ENCODE measurements around the gene FOXD1. TPM values are rescaled to one million over a fixed set of nuclear protein-coding genes. Genes with fewer than 3 reads are reported as not detected.

The FOXD1 gene
- total RNA-seq, 4 donors from 2014 or later, result 2.4 to 13.9 (median 9.6) TPM; not detected in 1

GRCh38 chr5:73486119-73486899 lies 37.7 kb upstream of the FOXD1 start:
- ATAC-seq, result no peak
- WGBS, 2 donors (ENCODE audit: low coverage in 1 of 2), result 28 to 45% methylated on average over 2 of the region's 3 CpGs
- H3K27me3 ChIP-seq, result peaks cover 9% of the 10 kb centered on the region
- no peaks in the 10 kb centered on the region for H3K9me3 ChIP-seq
- H3K4me1 ChIP-seq, result no peaks in the 10 kb centered on the region
- no peak for TF ChIP-seq POLR2AphosphoS5 (IDR thresholded peaks at IDR 0.05)
- no peak for TF ChIP-seq EP300 (IDR thresholded peaks at IDR 0.05)
- TF ChIP-seq POLR2A (IDR thresholded peaks at IDR 0.05), result no peak
- no peak for TF ChIP-seq CTCF (IDR thresholded peaks at IDR 0.05)
- no peak overlapping the region for H3K27ac ChIP-seq
- no peaks in the 10 kb centered on the region for H3K36me3 ChIP-seq
- H3K4me3 ChIP-seq, result no peak overlapping the region

- ATAC-seq, result no peak
- H3K36me3 ChIP-seq, result no peaks in the 10 kb centered on the region
- TF ChIP-seq POLR2A (IDR thresholded peaks at IDR 0.05) (no peak), CTCF (IDR thresholded peaks at IDR 0.05) (no peak), POLR2AphosphoS5 (IDR thresholded peaks at IDR 0.05) (no peak), EP300 (IDR thresholded peaks at IDR 0.05) (no peak)
- no peak overlapping the region for H3K27ac ChIP-seq
- H3K4me3 ChIP-seq, result no peak overlapping the region
- peaks cover 9% of the 10 kb centered on the region for H3K27me3 ChIP-seq
- no peaks in the 10 kb centered on the region for H3K4me1 ChIP-seq
- WGBS, 2 donors (ENCODE audit: low coverage in 1 of 2), result 87 to 94% methylated on average over 2 to 3 of the region's 3 CpGs
- no peaks in the 10 kb centered on the region for H3K9me3 ChIP-seq
Observed at GRCh38 chr5:73485715-73486114, 37.1 kb upstream of the FOXD1 start.

DNA sequence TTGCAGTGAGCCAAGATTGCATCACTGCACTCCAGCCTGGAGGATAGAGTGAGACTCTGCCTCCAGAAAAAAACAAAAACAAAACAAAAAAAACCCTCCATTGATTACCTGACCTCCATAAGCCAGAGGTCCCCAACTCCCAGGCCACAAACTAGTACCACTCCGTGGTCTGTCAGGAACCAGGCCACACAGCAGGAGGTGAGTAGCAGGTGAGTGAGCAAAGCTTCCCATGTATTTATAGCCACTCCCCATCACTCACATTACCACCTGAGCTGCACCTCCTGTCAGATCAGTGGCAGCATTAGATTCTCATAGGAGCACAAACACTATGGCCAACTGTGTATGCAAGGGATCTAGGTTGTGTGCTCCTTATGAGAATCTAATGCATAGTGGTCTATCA lies 35.9 kb upstream of the FOXD1 start:
- ATAC-seq, result no peak
- WGBS, 2 donors (ENCODE audit: low coverage in 1 of 2), result 90 to 100% methylated on average over 1 of the region's 1 CpG

DNA sequence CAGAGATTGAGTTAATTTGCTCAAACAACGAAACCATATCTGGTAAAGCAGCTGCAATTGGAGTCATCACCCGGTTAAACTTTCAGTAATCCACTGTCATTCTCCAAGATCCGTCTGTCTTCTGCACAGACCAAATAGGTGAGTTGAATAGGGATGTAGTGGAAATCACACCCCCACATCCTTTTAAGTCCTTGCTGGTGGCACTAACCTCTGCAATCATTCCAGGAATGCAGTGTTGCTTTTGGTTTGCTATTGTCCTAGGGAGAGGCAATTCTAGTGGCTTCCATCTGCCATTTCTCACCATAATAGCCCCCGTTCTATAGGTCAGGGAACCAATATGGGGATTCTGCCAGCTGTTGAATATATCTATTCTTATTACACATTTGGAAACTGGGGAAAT lies 35.1 kb upstream of the FOXD1 start:
- H3K4me1 ChIP-seq, result no peaks in the 10 kb centered on the region
- ATAC-seq, result no peak
- H3K4me3 ChIP-seq, result no peak overlapping the region
- 77 to 93% methylated on average over 4 of the region's 4 CpGs for whole genome bisulfite sequencing, 2 donors (ENCODE audit: low coverage in 1 of 2)
- peaks cover 9% of the 10 kb centered on the region for H3K27me3 ChIP-seq
- H3K27ac ChIP-seq, result no peak overlapping the region
- TF ChIP-seq EP300 (IDR thresholded peaks at IDR 0.05), result no peak
- no peak for TF ChIP-seq POLR2A (IDR thresholded peaks at IDR 0.05)
- no peak for TF ChIP-seq CTCF (IDR thresholded peaks at IDR 0.05)
- no peak for TF ChIP-seq POLR2AphosphoS5 (IDR thresholded peaks at IDR 0.05)
- no peaks in the 10 kb centered on the region for H3K9me3 ChIP-seq
- H3K36me3 ChIP-seq, result no peaks in the 10 kb centered on the region

More for the DNA sequence above, 35.9 kb upstream of the FOXD1 start:
- Histone ChIP-seq H3K4me3 (no peak overlapping the region), H3K27ac (no peak overlapping the region), H3K27me3 (peaks cover 9% of the 10 kb centered on the region), H3K9me3 (no peaks in the 10 kb centered on the region), H3K36me3 (no peaks in the 10 kb centered on the region), H3K4me1 (no peaks in the 10 kb centered on the region)
- no peak for TF ChIP-seq POLR2AphosphoS5 (IDR thresholded peaks at IDR 0.05)
- no peak for TF ChIP-seq POLR2A (IDR thresholded peaks at IDR 0.05)
- no peak for TF ChIP-seq EP300 (IDR thresholded peaks at IDR 0.05)
- no peak for TF ChIP-seq CTCF (IDR thresholded peaks at IDR 0.05)
